ENCODE data around the gene CARD18.

The CARD18 gene

GRCh38 chr11:105158436-105158835, 18.9 kb upstream of the CARD18 start:
- Histone ChIP-seq H3K9ac (no peak overlapping the region), H3K4me2 (no peak overlapping the region), H3K36me3 (no peaks in the 10 kb centered on the region), H4K20me1 (no peaks in the 10 kb centered on the region), H3K27me3 (no peaks in the 10 kb centered on the region), H3K4me1 (no peaks in the 10 kb centered on the region), H3K4me3 (no peak overlapping the region), H3K9me3 (no peaks in the 10 kb centered on the region), H3K27ac (no peak overlapping the region)
- TF ChIP-seq Cebpa-rat (IDR thresholded peaks at IDR 0.05) = no peak

- H3K4me2 ChIP-seq = no peak overlapping the region
- H3K36me3 ChIP-seq = no peaks in the 10 kb centered on the region
- no peaks in the 10 kb centered on the region for H3K9me3 ChIP-seq
- H3K4me1 ChIP-seq = no peaks in the 10 kb centered on the region
- H4K20me1 ChIP-seq = no peaks in the 10 kb centered on the region
- H3K27me3 ChIP-seq = no peaks in the 10 kb centered on the region
- no peak overlapping the region for H3K27ac ChIP-seq
- TF ChIP-seq Cebpa-rat (IDR thresholded peaks at IDR 0.05) = no peak
- H3K9ac ChIP-seq = no peak overlapping the region
- H3K4me3 ChIP-seq = no peak overlapping the region
Measured at GRCh38 chr11:105156720-105157119, 17.2 kb upstream of the CARD18 start.

GRCh38 chr11:105156231-105156630, 16.7 kb upstream of the CARD18 start:
- H3K9me3 ChIP-seq = no peaks in the 10 kb centered on the region
- no peak overlapping the region for H3K9ac ChIP-seq
- H4K20me1 ChIP-seq = no peaks in the 10 kb centered on the region
- no peaks in the 10 kb centered on the region for H3K27me3 ChIP-seq
- no peak overlapping the region for H3K4me2 ChIP-seq
- no peak overlapping the region for H3K4me3 ChIP-seq
- H3K36me3 ChIP-seq = no peaks in the 10 kb centered on the region
- no peaks in the 10 kb centered on the region for H3K4me1 ChIP-seq
- no peak overlapping the region for H3K27ac ChIP-seq
- TF ChIP-seq Cebpa-rat (IDR thresholded peaks at IDR 0.05) = no peak

- Histone ChIP-seq H3K36me3 (no peaks in the 10 kb centered on the region), H3K4me3 (no peak overlapping the region), H3K9me3 (no peaks in the 10 kb centered on the region), H3K9ac (no peak overlapping the region), H3K4me2 (no peak overlapping the region), H3K4me1 (no peaks in the 10 kb centered on the region), H3K27ac (no peak overlapping the region), H4K20me1 (no peaks in the 10 kb centered on the region), H3K27me3 (no peaks in the 10 kb centered on the region)
- no peak for TF ChIP-seq Cebpa-rat (IDR thresholded peaks at IDR 0.05)
Measured at GRCh38 chr11:105155679-105156078, 16.1 kb upstream of the CARD18 start.

- Histone ChIP-seq H3K9me3 (no peaks in the 10 kb centered on the region), H3K4me2 (no peak overlapping the region), H3K36me3 (no peaks in the 10 kb centered on the region), H3K4me1 (no peaks in the 10 kb centered on the region), H3K4me3 (no peak overlapping the region), H3K9ac (no peak overlapping the region), H3K27ac (no peak overlapping the region), H4K20me1 (no peaks in the 10 kb centered on the region), H3K27me3 (no peaks in the 10 kb centered on the region)
- no peak for TF ChIP-seq Cebpa-rat (IDR thresholded peaks at IDR 0.05)
Measured at GRCh38 chr11:105153392-105153791, 13.8 kb upstream of the CARD18 start.

GRCh38 chr11:105152560-105152959, 13.0 kb upstream of the CARD18 start:
- H3K27me3 ChIP-seq = no peaks in the 10 kb centered on the region
- H3K27ac ChIP-seq = no peak overlapping the region
- no peaks in the 10 kb centered on the region for H4K20me1 ChIP-seq
- no peaks in the 10 kb centered on the region for H3K36me3 ChIP-seq
- no peak overlapping the region for H3K4me2 ChIP-seq
- H3K9me3 ChIP-seq = no peaks in the 10 kb centered on the region
- H3K4me1 ChIP-seq = no peaks in the 10 kb centered on the region
- H3K9ac ChIP-seq = no peak overlapping the region
- TF ChIP-seq Cebpa-rat (IDR thresholded peaks at IDR 0.05) = no peak
- H3K4me3 ChIP-seq = no peak overlapping the region

GRCh38 chr11:105152021-105152512, 12.5 kb upstream of the CARD18 start:
- Histone ChIP-seq H3K27ac (no peak overlapping the region), H3K4me2 (no peak overlapping the region), H3K9ac (no peak overlapping the region), H3K36me3 (no peaks in the 10 kb centered on the region), H3K9me3 (no peaks in the 10 kb centered on the region), H3K4me3 (no peak overlapping the region), H4K20me1 (no peaks in the 10 kb centered on the region), H3K27me3 (no peaks in the 10 kb centered on the region), H3K4me1 (no peaks in the 10 kb centered on the region)
- no peak for TF ChIP-seq Cebpa-rat (IDR thresholded peaks at IDR 0.05)

GRCh38 chr11:105149477-105149876, 9.9 kb upstream of the CARD18 start:
- no peaks in the 10 kb centered on the region for H4K20me1 ChIP-seq
- H3K4me3 ChIP-seq = no peak overlapping the region
- no peaks in the 10 kb centered on the region for H3K4me1 ChIP-seq
- no peaks in the 10 kb centered on the region for H3K27me3 ChIP-seq
- no peaks in the 10 kb centered on the region for H3K9me3 ChIP-seq
- H3K9ac ChIP-seq = no peak overlapping the region
- no peak overlapping the region for H3K27ac ChIP-seq
- no peak for TF ChIP-seq Cebpa-rat (IDR thresholded peaks at IDR 0.05)
- H3K4me2 ChIP-seq = no peak overlapping the region
- H3K36me3 ChIP-seq = no peaks in the 10 kb centered on the region

- no peaks in the 10 kb centered on the region for H4K20me1 ChIP-seq
- H3K4me3 ChIP-seq = no peak overlapping the region
- no peak overlapping the region for H3K27ac ChIP-seq
- no peak overlapping the region for H3K9ac ChIP-seq
- no peaks in the 10 kb centered on the region for H3K27me3 ChIP-seq
- no peaks in the 10 kb centered on the region for H3K9me3 ChIP-seq
- no peaks in the 10 kb centered on the region for H3K36me3 ChIP-seq
- TF ChIP-seq Cebpa-rat (IDR thresholded peaks at IDR 0.05) = no peak
- no peak overlapping the region for H3K4me2 ChIP-seq
- no peaks in the 10 kb centered on the region for H3K4me1 ChIP-seq
Measured at GRCh38 chr11:105148241-105148640, 8.7 kb upstream of the CARD18 start.

GRCh38 chr11:105144887-105145286, 5.3 kb upstream of the CARD18 start:
- Histone ChIP-seq H3K9me3 (no peaks in the 10 kb centered on the region), H3K4me1 (no peaks in the 10 kb centered on the region), H3K27ac (no peak overlapping the region), H3K4me2 (no peak overlapping the region), H4K20me1 (no peaks in the 10 kb centered on the region), H3K27me3 (no peaks in the 10 kb centered on the region), H3K4me3 (no peak overlapping the region), H3K9ac (no peak overlapping the region), H3K36me3 (no peaks in the 10 kb centered on the region)
- TF ChIP-seq Cebpa-rat (IDR thresholded peaks at IDR 0.05) = no peak

- Histone ChIP-seq H3K27me3 (no peaks in the 10 kb centered on the region), H3K4me2 (no peak overlapping the region), H3K9ac (no peak overlapping the region), H3K4me1 (no peaks in the 10 kb centered on the region), H3K9me3 (no peaks in the 10 kb centered on the region), H3K4me3 (no peak overlapping the region), H4K20me1 (no peaks in the 10 kb centered on the region), H3K36me3 (no peaks in the 10 kb centered on the region), H3K27ac (no peak overlapping the region)
- TF ChIP-seq Cebpa-rat (IDR thresholded peaks at IDR 0.05) = no peak
Measured at GRCh38 chr11:105142167-105142566, 2.6 kb upstream of the CARD18 start.

Measured in BLaER1 (cell line).